ENCODE data around the gene TMPRSS4. TPM values are rescaled to one million over a fixed set of nuclear protein-coding genes. Genes with fewer than 3 reads are reported as not detected.

TMPRSS4 gene
- polyA plus RNA-seq, 3 donors: not detected

DNA sequence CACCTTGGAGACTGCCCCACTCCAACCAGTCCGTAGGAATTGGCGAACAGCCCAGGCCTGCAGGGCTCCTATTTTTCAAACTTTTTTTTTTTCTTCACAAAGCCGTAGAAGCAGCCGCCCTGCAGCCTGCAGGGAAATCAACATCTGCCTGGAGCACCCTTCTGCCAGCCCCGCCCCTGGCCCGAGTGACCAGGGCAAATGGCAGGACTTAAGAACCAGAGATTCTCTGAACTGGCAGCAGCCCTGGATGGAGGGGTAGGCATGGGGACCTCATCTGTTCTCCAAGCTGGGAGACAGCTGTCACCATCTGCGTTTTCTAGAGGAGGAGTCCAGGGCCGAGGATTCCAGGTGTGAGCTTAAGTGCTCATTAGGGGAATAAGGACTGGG, 94.0 kb downstream of the TMPRSS4 start:
- Histone ChIP-seq H3K27ac (ENCODE audit: low read depth in 1 of 2, low read length in 2 of 2) (no peak overlapping the region), H3K79me2 (ENCODE audit: insufficient read depth, low read length) (no peaks in the 10 kb centered on the region), H3K27me3 (ENCODE audit: control insufficient read depth in 2 of 2, insufficient read depth in 2 of 2, low read length in 2 of 2) (no peaks in the 10 kb centered on the region), H3K9ac (ENCODE audit: insufficient read depth, low read length, poor library complexity, severe bottlenecking) (no peak overlapping the region), H2AFZ (ENCODE audit: insufficient read depth, low read depth, low read length, poor library complexity, severe bottlenecking) (no peak overlapping the region), H3K4me2 (replicated peaks; ENCODE audit: extremely low read depth, low read length, poor library complexity, severe bottlenecking) (no peak overlapping the region), H3K9me3 (replicated peaks in 1 of 2; ENCODE audit: control insufficient read depth in 1 of 2, insufficient read depth in 1 of 2, low read length in 2 of 2) (no peaks in the 10 kb centered on the region), H3K36me3 (replicated peaks in 1 of 2; ENCODE audit: control insufficient read depth in 1 of 2, insufficient read depth in 2 of 2, low read length in 2 of 2) (no peaks in the 10 kb centered on the region), H3K4me3 (replicated peaks in 1 of 3; ENCODE audit: low read depth in 2 of 3, low read length in 3 of 3) (no peak overlapping the region), H4K20me1 (ENCODE audit: insufficient read depth, low read length) (no peaks in the 10 kb centered on the region), H3K4me1 (ENCODE audit: control insufficient read depth in 1 of 2, insufficient read depth in 2 of 2, low read length in 2 of 2) (peaks cover 18 to 22% of the 10 kb centered on the region in 2 donors)
- Mint-ChIP-seq H3K27me3 (ENCODE audit: low read depth in 3 of 3) (peaks cover 11 to 17% (median 15%) of the 10 kb centered on the region in 3 donors), H3K27ac (no peak overlapping the region), H3K4me1 (peaks cover 21% of the 10 kb centered on the region), H3K36me3 (no peaks in the 10 kb centered on the region), H3K9me3 (no peaks in the 10 kb centered on the region), H3K4me3 (no peak overlapping the region)
- 86% methylated on average over 6 of the region's 8 CpGs for WGBS (ENCODE audit: insufficient coverage)
- TF ChIP-seq, protein P1, sequence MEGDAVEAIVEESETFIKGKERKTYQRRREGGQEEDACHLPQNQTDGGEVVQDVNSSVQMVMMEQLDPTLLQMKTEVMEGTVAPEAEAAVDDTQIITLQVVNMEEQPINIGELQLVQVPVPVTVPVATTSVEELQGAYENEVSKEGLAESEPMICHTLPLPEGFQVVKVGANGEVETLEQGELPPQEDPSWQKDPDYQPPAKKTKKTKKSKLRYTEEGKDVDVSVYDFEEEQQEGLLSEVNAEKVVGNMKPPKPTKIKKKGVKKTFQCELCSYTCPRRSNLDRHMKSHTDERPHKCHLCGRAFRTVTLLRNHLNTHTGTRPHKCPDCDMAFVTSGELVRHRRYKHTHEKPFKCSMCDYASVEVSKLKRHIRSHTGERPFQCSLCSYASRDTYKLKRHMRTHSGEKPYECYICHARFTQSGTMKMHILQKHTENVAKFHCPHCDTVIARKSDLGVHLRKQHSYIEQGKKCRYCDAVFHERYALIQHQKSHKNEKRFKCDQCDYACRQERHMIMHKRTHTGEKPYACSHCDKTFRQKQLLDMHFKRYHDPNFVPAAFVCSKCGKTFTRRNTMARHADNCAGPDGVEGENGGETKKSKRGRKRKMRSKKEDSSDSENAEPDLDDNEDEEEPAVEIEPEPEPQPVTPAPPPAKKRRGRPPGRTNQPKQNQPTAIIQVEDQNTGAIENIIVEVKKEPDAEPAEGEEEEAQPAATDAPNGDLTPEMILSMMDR (IDR thresholded peaks at IDR 0.05): no peak
- intact Hi-C loops (cut with micrococcal nuclease): no loop called here
- no peak for DNase-seq

Other genes starting within 250 kb of the TMPRSS4 start
- gene FXYD6, start 200.4 kb upstream of the TMPRSS4 start, polyA plus RNA-seq: 10 to 100 TPM; 36.4 to 52.1 (median 44.1) TPM
- gene TMPRSS13, start 147.7 kb upstream of the TMPRSS4 start, polyA plus RNA-seq: 1 to 10 TPM in 1 of 3 donors, under 1 TPM in 2; 0.17 to 2.4 (median 0.37) TPM
- gene IL10RA, start 90.7 kb upstream of the TMPRSS4 start, polyA plus RNA-seq: 100 to 1,000 TPM; 152 to 413 (median 226) TPM
- gene SMIM35, start 9.9 kb downstream of the TMPRSS4 start, polyA plus RNA-seq: under 1 TPM; 0.05 to 0.29 (median 0.11) TPM
- under 1 TPM in 1 of 3 donors, not detected in 2; 0.76 TPM for gene SCN4B, start 75.7 kb downstream of the TMPRSS4 start, polyA plus RNA-seq
- under 1 TPM in 1 of 3 donors, not detected in 2; 0.01 TPM for gene SCN2B, start 99.6 kb downstream of the TMPRSS4 start, polyA plus RNA-seq
- gene JAML, start 147.9 kb downstream of the TMPRSS4 start, polyA plus RNA-seq: 100 to 1,000 TPM; 316 to 968 (median 748) TPM
- gene MPZL3, start 175.3 kb downstream of the TMPRSS4 start, polyA plus RNA-seq: 1 to 10 TPM; 4.2 to 8.5 (median 8.0) TPM
- gene MPZL2, start 187.2 kb downstream of the TMPRSS4 start, polyA plus RNA-seq: 10 to 100 TPM in 2 of 3 donors, 1 to 10 TPM in 1; 8.0 to 18.6 (median 14.2) TPM
- gene CD3E, start 227.7 kb downstream of the TMPRSS4 start, polyA plus RNA-seq: 1 to 10 TPM in 2 of 3 donors, under 1 TPM in 1; 0.12 to 1.6 (median 1.5) TPM

Data from CD14-positive monocyte (primary cell).